HPDE6-E6E7 (cell line): ENCODE data around the gene KAT14.
"Not testable (repeated sequence)": the region's sequence is repeated elsewhere in the genome, so short reads cannot be mapped to it uniquely, and the experiment has no call there.

ENCODE experiments used
- DNase-seq: peaks from one replicate; pipeline ENCODE4 v3.0.0; 2011; ENCODE audit warnings: missing footprints; ENCODE audit errors: extremely low spot score

Gene KAT14, protein sequence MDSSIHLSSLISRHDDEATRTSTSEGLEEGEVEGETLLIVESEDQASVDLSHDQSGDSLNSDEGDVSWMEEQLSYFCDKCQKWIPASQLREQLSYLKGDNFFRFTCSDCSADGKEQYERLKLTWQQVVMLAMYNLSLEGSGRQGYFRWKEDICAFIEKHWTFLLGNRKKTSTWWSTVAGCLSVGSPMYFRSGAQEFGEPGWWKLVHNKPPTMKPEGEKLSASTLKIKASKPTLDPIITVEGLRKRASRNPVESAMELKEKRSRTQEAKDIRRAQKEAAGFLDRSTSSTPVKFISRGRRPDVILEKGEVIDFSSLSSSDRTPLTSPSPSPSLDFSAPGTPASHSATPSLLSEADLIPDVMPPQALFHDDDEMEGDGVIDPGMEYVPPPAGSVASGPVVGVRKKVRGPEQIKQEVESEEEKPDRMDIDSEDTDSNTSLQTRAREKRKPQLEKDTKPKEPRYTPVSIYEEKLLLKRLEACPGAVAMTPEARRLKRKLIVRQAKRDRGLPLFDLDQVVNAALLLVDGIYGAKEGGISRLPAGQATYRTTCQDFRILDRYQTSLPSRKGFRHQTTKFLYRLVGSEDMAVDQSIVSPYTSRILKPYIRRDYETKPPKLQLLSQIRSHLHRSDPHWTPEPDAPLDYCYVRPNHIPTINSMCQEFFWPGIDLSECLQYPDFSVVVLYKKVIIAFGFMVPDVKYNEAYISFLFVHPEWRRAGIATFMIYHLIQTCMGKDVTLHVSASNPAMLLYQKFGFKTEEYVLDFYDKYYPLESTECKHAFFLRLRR

DNA sequence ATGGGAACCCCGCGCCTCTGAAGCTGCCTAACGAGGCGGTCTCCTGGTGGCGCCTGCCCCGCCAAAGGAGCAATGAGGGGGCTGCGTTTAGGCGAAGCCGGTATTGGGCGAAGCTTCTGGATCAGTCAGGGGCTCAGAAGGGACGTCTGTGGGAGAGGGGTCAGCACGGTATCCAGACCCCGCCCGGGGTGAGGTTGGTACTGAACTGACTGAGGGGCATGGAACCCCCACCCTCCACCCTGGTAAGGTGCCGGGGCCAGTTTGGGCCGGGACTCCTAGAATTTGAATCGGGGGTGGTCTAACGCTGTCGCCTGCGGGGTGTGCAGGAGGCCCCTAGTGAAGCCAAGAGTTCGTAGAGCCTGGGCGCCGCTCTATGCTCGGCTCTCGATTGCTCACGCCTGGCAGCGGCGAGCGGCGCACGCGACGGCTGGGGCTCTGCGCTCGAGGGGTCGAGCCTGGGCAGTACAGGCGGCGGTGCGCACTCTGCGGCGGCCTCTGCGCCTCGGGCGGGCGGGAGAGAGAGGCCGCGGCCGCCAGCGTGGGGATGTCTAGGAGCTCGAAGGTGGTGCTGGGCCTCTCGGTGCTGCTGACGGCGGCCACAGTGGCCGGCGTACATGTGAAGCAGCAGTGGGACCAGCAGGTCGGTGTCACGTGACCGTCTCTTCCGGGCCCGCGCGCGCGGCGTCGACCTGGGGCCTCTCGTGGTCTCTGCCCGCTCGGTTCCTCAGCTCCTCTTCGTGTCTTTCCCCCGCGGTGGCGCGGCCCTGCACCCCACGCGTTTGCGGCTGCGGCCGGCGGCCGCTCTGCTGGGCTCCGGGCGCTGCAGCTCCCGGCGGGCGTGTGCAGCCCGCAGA is at the start of gene KAT14, which contains the start of gene PET117:
KAT14 (plus strand) TSS at position 452 of the 854 bp plus-strand sequence. CDS start 4,798 bp downstream, outside the sequence.
PET117 (plus strand) TSS at position 452 of the 854 bp plus-strand sequence; CDS start at position 545, 93 bp downstream.
- peak; percentile 89 for DNase-seq

DNA sequence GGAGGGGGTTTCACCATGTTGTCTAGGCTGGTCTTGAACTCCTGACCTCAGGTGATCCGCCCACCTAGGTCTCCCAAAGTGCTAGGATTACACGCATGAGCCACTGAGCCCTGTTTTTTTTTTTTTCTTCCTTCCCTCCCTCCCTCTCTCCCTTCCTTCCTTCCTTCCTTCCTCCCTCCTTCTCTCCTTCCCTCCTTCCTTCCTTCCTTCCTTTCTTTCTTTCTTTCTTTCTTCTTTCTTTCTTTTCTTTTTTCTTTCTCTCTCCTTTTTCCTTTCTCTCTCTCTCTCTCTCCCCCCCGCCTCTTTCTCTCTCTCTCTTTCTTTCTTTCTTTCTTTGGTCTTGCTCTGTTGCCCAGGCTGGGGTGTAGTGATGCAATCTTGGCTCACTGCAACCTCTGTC is 49.4 kb upstream of the KAT14 start:
- not testable (repeated sequence) for DNase-seq

DNA sequence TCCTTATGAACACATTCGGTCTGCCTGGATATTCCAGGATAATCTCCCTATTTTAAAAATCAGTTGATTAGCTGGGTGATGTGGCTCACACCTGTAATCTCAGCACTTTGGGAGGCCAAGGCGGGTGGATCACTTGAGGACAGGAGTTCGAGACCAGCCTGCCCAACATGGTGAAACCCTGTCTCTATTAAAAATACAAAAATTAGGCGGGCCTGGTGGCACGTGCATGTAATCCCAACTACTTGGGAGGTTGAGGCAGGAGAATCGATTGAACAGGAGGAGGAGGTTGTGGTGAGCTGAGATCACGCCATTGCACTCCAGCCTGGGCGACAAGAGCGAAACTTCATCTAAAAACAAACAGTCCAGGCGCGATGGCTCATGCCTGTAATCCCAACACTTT is 48.8 kb upstream of the KAT14 start:
- DNase-seq = not testable (repeated sequence)

DNA sequence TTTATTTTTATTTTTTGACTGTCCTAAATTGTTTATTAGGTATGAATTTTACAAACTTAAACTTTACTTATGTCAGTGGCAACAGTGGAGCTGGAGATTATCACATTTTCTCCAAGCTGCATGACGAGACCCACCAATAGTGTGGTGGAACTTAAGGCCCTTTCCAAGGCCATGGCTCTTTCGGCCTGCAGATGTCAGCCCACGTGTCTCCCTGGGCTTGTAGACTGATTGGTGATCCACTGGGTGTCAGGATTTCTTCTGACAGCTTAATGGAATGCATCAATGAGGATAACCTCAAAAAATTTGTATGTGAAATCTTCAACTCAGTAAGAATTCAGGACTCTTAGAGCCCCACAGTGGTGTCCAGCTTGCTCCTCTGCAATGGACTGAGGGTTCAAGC is 47.6 kb upstream of the KAT14 start:
- no peak for DNase-seq

DNA sequence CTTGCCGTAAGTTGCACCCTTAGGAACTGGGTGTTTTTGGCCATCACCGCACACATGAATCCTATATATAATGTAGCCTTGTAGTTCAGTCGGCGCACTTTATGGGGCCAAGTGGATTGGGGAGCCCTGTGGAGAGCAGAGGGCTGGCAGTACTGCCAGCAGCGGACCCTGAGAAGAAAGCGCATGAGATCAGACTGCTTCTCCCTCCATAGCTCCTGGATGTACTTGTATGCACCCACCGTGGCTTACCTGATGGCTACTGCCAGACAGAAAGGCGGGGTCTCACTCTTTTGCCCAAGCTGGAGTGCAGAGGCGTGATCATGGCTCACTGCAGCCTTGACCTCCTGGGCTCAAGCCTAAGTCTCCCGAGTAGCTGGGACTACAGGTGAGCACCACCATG is 47.2 kb upstream of the KAT14 start:
- DNase-seq = no peak

DNA sequence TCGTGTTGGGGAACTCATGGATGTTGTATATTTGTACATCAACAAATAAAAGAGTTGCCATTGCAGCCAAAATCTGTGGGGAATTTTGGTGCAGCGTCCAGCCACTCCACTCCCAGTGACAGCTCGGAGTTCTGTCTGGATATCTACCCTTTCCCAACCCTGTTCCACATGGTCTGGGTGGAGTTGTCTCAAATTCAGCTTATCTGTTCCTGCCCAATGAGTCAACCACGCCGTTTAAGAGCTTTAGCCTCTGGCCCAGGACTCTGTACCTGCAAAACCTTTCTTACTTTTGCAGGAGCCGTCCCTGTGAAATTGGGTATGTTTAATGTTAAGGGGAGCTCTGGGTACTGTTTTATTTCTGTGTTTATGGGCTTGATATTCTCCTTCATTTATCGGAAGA is 46.0 kb upstream of the KAT14 start:
- DNase-seq = no peak

DNA sequence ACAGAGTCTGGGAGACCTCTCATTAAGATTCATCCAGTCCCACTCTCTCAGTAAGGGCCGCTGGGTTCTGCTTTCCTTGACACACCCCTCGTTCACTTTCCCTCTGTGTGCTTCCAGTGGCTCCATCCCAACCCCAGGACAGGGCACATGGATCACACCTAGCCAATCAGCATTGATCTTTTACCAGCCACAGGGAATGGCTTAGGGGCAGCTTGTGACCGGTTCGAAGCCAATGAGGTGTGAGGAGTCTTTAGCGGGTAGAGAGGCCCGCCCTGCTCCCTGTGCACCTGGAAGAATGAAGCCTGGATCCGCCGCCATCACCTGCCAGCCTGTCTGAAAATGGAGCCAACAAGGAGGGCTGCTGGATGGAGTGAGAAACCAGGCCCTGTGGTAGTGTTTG is 44.8 kb upstream of the KAT14 start:
- DNase-seq = no peak

DNA sequence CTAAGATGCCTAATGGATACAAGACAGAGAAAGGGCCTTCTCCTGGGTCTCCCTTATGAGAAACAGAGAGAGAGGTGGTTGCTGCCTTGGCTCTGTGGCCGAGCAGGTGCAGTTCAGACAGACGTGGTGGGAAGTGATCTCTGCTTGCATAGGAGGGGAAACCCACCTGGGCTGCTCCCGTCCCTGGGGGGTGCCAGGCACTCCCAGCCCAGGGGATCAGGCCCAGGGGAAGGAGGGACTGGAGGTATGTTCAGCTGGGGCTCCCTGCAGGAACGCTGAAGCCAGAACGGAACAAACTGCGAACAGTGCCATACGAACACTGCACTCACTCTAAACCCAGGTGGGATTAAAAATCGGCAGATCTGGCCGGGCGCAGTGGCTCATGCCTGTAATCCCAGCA is 44.3 kb upstream of the KAT14 start:
- no peak for DNase-seq

DNA sequence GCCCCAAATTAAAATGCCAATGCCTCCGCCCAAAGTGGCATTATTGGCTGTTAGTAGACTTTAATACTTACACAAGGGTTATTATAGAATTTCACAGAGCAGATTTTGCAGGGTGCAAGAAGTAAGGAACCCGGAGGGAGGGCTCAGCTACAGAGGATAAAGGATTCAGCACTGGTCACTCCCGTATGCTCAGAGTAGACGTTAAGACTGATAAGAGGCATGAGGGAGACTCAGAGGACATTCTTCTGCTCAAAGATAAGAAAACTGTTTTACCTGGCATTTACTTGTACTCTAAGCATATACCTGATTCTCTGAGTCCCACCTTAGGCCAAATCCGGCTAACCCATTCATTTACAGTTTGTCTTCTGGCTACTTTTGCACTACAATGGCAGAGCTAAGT is 43.5 kb upstream of the KAT14 start:
- no peak for DNase-seq

DNA sequence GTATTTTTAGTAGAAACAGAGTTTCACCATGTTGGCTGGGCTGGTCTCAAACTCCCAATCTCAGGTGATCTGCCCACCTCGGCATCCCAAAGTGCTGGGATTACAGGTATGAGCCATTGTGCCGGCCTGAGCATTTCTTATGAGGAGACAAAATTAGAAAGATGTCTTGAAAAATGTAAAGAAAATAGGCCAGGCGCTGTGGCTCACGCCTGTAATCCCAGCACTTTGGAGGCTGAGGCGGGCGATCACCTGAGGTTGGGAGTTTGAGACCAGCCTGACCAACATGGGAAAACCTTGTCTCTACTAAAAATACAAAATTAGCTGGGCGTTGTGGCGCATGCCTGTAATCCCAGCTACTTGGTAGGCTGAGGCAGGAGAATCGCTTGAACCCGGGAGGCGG is 37.1 kb upstream of the KAT14 start:
- DNase-seq = not testable (repeated sequence)

DNA sequence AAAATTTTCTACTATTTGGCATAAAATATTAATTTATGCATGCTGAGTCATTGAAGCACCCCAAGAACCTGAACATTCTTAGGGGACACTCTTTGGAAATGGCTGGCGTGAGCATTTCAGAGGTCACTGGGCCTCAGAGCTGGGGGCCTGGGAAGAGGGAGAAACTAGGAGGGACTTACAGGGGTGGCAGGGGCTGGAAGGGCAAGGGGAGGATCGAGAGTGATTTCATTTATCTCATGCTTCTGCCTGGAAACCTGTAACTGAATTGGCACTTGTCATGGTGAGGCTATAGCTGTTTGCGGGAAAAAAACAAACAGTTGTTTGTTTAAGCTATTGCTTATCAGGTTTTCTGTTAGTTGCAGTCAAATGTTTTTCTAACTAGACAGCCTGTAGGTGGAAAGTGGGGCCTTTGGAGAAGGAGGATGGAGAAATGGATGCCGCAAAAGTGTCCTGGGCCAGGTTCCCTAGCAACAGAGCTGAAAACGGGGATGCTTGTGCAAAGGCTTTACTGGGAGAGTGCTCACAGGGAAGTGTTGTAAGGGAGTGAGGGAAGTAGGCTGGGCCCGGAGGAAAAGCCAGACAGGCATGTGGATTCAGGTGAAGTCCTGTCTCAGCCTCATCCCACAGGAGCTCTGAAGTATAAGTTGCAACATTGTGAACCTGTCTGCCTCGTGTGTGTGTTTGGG is 36.4 kb upstream of the KAT14 start:
- DNase-seq = no peak

DNA sequence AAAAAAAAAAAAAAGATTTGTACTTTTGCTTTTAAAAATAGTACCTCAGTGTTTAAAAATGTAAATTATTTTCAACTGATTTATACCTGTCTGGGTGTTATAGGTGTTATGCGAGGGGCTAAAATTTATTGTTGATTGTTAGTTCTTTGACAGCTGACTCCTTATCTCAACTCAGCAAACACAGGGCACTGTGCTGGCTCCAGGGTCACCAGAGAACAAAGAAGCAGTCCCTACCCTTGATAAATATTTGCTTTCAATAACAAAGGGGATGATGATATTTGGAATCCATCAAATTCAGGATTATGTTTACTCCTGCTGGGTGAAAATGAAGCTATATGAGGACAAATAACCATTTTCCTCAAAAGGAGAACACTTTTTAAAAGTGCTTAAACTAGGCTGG is 34.2 kb upstream of the KAT14 start:
- no peak for DNase-seq

DNA sequence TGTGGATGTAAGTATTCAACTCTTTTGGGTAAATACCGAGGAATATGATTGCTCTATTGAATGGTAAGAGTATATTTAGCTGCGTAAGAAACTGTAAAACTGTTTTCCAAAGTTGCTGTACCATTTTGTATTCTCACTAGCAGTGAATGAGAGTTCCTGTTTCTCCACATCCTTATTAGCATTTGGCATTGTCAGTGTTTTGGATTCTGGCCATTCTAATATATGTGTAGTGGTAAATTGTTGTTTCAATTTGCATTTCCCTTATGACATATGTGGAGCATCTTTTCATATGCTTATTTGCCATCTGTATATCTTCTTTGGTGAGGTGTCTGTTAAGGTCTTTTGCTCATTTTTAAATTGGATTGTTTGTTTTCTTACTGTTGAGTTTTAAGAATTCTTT is 29.3 kb upstream of the KAT14 start:
- no peak for DNase-seq

DNA sequence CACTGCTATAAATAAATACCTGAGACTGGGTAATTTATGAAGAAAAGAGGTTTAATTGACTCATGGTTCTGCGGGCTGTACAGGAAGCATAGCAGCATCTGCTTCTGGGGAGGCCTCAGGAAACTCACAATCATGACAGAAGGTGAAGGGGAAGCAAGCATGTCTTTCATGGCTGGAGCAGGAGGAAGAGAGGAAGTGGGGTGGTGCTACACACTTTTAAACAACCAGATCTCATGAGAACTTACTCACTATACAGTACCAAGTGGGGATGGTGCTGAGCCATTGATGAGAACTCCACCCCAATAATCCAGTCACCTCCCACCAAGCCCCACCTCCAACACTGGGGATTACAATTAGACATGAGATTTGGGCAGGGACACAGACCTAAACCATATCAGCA is 9.1 kb upstream of the KAT14 start:
- not testable (repeated sequence) for DNase-seq

DNA sequence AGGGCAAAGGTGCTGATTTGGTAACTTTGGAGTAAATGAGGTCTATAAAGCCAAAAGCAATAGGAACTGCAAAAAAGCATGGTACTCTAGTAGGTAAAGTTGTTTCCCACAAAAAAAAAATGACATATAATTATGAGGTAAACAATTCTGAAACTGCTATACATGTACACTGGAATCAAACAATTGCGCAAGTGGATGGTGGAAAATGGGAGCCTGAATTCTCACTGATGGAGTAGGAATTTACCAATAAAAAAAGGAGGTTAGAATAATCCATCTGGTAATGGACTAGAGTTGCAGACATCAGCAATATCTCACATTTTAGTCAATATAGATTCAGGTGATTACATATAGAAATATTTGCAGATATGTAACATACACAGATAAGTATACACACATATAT is 5.0 kb upstream of the KAT14 start:
- DNase-seq = no peak

DNA sequence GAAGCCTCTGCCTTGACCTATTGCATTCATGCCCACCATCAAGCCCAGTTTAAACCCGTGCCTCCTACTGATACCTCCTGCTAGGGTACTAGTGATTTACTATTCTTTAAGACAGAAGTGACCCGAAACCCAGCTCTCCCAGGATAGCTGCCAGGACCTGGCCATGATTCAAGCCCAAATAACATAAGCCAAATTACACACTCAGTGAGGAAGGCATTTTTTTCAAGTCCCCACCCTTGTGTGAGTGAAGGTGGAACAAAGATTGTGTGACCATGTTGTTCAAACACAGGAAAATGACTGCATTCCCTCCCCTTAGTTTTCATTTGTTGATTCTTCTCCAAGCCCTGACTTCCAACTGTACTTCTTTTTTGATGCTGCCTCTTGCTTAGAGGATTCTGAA is 3.7 kb upstream of the KAT14 start:
- no peak for DNase-seq

DNA sequence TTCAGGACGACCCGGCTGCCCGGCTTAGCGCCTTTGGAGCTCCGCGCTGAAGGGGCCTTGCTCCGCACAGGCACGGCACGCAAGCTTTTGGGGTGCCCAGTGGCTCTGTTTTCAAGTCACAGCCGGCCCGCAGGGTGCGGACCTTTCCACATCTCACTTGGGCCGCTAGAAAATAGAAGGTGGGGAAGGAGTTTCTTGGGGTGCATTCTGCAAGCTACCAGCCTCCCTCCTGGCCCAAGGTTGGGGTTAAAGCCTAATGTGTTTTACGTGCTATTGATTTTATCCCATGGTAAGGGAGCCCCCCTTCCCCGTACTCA is 561 bp downstream of the KAT14 start:
- DNase-seq = no peak

DNA sequence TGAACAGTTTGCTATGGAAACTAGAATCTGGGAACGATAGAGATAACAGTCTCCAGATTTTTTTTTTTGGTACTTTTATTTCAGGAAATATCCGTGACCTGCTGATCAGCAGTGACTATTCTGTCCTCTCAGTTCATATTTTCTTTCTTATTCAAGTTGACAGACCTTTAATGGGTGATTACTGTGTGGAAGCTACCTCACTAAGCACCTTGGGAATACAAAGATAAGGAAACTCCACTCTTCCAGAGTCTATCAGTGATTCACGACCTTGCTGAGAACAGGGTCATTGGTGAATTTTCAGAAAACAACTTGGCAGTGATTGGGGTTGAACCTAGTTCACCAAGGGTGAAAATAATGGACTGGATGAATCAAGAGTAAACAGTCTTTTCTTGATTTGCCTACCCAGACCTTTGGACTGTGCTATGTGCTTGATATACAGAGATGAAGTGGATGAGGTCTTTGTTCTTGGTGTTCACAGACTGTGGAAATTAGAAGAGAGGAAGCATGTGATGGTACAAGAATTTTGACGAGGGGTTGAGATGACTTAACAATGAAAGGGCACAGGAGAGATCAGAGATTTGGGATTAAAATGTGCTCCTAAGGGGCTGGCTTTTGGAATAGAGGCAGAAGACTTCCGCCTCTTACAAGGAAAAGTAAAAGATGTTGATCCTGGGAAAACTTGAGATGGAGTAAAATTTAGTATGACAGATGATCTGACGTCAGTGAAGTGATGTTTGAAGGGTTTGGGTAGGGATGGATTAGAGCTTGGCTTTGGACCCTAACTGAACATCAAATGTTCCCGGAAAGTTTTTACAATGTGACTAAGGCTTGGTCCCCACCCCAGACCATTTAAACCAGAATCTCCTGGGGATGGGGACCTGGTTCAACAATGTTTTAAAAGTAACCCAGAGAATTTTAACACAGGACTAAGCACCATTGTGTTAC is 1.2 kb downstream of the KAT14 start:
- no peak for DNase-seq

DNA sequence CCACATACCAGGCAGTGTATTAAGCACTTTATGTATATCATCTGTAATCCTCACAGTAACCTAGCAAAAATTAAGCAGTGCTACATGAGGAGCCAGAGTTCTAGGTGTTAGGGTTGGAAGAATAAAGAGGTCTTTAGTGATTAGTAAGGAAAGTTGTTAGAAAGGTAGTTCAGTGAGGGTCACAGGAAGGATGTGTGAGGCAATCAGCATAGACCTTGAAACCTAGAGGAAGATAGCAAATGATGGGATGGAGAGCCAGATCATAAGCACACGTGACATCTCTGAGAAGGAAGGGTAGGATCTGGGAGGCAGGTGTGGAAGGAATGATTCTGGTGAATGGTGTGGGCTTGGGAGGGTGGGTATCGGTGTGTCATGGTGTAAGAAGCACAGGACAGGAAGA is 2.2 kb downstream of the KAT14 start:
- no peak for DNase-seq

DNA sequence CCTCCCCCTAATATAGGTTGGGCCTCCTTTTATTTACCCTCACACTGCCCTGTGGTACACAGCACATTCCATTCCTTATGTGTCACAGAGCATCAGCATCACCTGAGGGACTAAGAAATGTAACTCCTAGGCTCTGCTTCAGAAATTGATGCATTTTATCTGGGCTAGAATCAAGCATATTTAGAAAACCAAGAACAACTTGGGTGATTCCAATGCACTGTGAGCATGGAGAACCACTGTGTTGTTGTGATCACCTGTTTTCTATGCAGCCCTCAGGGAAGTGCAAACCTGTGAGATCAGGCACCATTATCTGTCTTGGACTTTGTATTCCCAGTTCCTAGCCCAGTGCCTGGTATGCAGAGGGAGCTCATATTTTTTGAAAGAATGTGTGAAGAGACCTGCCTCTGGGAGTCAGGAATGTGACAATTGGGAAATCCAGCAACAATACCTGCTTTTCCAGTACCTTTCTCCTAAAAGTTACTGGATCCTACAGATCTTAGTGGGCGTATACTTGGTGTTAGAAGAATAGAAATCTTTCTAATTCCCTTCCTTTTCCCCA is 7.0 kb downstream of the KAT14 start:
- DNase-seq = peak; percentile 43
